OCI-LY3 (cell line): ENCODE measurements around the gene HS3ST3A1.

Source experiments
- H2AFZ ChIP-seq: fragments of 200-600, 300-600 bp; shearing (Covaris generic); 2 replicates; pipeline ENCODE4 v1.6.0; 2014; ENCODE audit warnings: antibody characterized with exemption, low read depth, low read length
- H3K27ac ChIP-seq: fragments of 200-600, 300-600 bp; sonication (generic); 2 replicates; pipeline ENCODE4 v1.5.1; 2014; ENCODE audit warnings: mild to moderate bottlenecking, low read length, moderate library complexity, mixed read lengths
- H3K27me3 ChIP-seq: fragments of 200-600, 300-600 bp; sonication (generic); 2 replicates; pipeline ENCODE4 v1.6.1; 2014; ENCODE audit warnings: low read depth, low read length, mixed read lengths
- H3K36me3 ChIP-seq: fragments of 200-600, 300-600 bp; sonication (generic); replicated peaks from 2 replicates; pipeline ENCODE3; 2014; ENCODE audit warnings: low read depth, low read length, mixed read lengths
- H3K4me1 ChIP-seq: fragments of 300-600, 200-600 bp; sonication (generic); 2 replicates; pipeline ENCODE4 v1.6.1; 2014; ENCODE audit warnings: low read length, mixed read lengths
- H3K4me2 ChIP-seq: fragments of 200-600, 300-600 bp; sonication (generic); 2 replicates; pipeline ENCODE4 v1.6.1; 2014; ENCODE audit warnings: low read length, mixed read lengths
- H3K4me3 ChIP-seq: fragments of 300-600, 200-600 bp; sonication (generic); 2 replicates; pipeline ENCODE4 v1.5.1; 2014; ENCODE audit warnings: antibody characterized with exemption, mild to moderate bottlenecking, low read length, moderate library complexity
- H3K79me2 ChIP-seq: fragments of 300-600, 200-600 bp; shearing (Covaris generic); 2 replicates; pipeline ENCODE4 v1.6.1; 2014; ENCODE audit warnings: mild to moderate bottlenecking, low read length, mixed read lengths
- H3K9ac ChIP-seq: fragments of 300-600, 200-600 bp; shearing (Covaris generic); 2 replicates; pipeline ENCODE4 v1.6.0; 2014; ENCODE audit warnings: mild to moderate bottlenecking, low read length, moderate library complexity
- H3K9me3 ChIP-seq: fragments of 200-600, 300-600 bp; shearing (Covaris generic); 2 replicates; pipeline ENCODE4 v1.6.1; 2014; ENCODE audit warnings: low read length, mixed read lengths; ENCODE audit not compliant: insufficient read depth
- H4K20me1 ChIP-seq: fragments of 200-600, 300-600 bp; sonication (generic); 2 replicates; pipeline ENCODE4 v1.6.1; 2016; ENCODE audit warnings: low read length, mixed read lengths; ENCODE audit not compliant: insufficient read depth
- CTCF ChIP-seq: fragments of 200-600, 300-600 bp; sonication (generic); IDR thresholded peaks from 2 replicates; pipeline ENCODE4 v1.5.1; 2014; ENCODE audit warnings: antibody characterized with exemption, low read length, low read depth
- EZH2phosphoT487 ChIP-seq: fragments of 200-600 bp; shearing (Covaris generic); IDR thresholded peaks from 2 replicates; pipeline ENCODE4 v1.6.1; 2018; ENCODE audit warnings: antibody characterized with exemption, mixed run types, low read depth

Gene HS3ST3A1

DNA sequence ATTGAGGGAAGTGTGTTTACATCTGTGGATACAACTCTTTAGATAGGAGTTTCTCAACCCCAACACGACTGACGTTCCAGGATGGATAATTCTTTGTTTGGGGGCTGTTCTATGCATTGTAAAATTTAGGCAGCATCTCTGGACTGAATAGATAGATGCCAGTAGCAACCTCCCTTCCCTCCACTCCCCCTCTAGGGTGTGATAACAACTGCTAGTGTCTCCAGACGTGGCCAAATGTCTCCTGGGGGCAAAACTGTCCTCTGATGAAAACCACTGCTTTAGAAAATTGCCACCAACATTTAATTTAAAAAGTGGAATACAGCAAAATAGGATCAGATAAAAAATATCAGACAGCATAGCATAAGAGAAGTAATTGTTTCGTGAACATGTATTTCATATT is 79.9 kb downstream of the HS3ST3A1 start:
- TF ChIP-seq EZH2phosphoT487 = no peak
- TF ChIP-seq CTCF = no peak
- no peak overlapping the region for H3K4me3 ChIP-seq
- no peak overlapping the region for H2AFZ ChIP-seq
- no peaks in the 10 kb centered on the region for H4K20me1 ChIP-seq
- H3K27ac ChIP-seq = no peak overlapping the region
- H3K9ac ChIP-seq = no peak overlapping the region
- no peaks in the 10 kb centered on the region for H3K4me1 ChIP-seq
- H3K79me2 ChIP-seq = no peaks in the 10 kb centered on the region
- no peaks in the 10 kb centered on the region for H3K36me3 ChIP-seq
- no peaks in the 10 kb centered on the region for H3K9me3 ChIP-seq
- H3K4me2 ChIP-seq = no peak overlapping the region
- H3K27me3 ChIP-seq = no peaks in the 10 kb centered on the region

DNA sequence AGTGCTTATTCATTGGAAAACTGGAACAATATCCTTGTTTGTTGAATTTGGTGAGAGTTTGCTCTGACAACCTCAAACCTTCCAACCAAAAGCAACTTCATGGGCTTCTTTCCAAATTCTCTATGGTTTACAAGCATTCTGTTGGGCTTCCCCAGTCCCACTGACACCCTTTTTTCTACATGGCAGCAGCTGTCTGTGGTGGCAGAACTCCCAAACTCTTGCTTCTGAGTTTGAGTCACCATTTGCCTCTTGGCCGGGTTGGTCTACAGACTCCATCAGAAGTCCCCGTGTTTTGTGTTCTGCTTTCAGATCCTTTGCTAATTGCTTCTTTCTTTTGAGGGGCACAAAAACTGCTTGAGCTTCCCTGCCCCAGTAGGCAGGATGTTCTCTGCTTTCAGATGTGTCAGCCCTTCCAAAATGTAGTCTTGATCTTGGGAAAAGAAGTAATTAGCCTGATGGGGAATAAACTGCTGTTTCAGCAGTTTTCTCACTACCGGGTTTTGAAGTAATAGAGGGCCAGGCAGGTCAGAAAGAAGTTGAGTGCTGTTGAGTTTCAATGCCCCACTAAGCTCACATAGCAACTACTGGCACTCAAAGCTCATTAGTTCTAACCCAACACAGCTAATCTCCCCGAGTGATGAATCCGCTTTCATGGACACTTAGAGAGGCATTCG is 80.7 kb downstream of the HS3ST3A1 start:
- Histone ChIP-seq H2AFZ (no peak overlapping the region), H3K4me3 (no peak overlapping the region), H3K36me3 (no peaks in the 10 kb centered on the region), H3K4me2 (no peak overlapping the region), H3K27me3 (no peaks in the 10 kb centered on the region), H3K79me2 (no peaks in the 10 kb centered on the region), H3K27ac (no peak overlapping the region), H4K20me1 (no peaks in the 10 kb centered on the region), H3K4me1 (no peaks in the 10 kb centered on the region), H3K9me3 (no peaks in the 10 kb centered on the region), H3K9ac (no peak overlapping the region)
- TF ChIP-seq EZH2phosphoT487 = no peak

GRCh38 chr17:13518261-13519000 is 83.3 kb downstream of the HS3ST3A1 start:
- Histone ChIP-seq H3K4me2 (no peak overlapping the region), H3K36me3 (no peaks in the 10 kb centered on the region), H2AFZ (no peak overlapping the region), H3K9me3 (no peaks in the 10 kb centered on the region), H3K9ac (no peak overlapping the region), H3K79me2 (no peaks in the 10 kb centered on the region), H3K27me3 (no peaks in the 10 kb centered on the region), H3K27ac (no peak overlapping the region), H3K4me1 (no peaks in the 10 kb centered on the region), H3K4me3 (no peak overlapping the region), H4K20me1 (no peaks in the 10 kb centered on the region)
- TF ChIP-seq EZH2phosphoT487 = no peak
- TF ChIP-seq CTCF = no peak

DNA sequence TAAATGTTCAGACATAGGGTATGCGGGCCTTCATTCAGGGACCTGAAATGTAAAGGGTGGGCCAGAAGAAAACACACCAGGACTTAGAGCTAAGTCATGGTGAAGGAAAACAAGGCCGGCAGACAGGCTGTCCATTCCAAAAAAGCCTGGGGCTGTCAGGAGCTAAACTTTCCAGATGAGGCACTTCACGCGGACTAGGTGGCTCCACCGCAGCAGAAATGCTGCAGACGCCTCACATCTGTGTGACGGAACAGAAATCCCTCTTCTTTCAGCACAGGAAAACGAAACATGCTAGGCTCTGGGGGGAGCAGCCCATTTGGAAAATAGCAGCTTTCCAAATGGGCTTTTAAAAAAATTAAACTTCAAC is 88.7 kb downstream of the HS3ST3A1 start:
- TF ChIP-seq EZH2phosphoT487 (no peak), CTCF (no peak)
- H4K20me1 ChIP-seq = no peaks in the 10 kb centered on the region
- no peaks in the 10 kb centered on the region for H3K27me3 ChIP-seq
- no peak overlapping the region for H3K4me3 ChIP-seq
- H3K4me2 ChIP-seq = no peak overlapping the region
- no peaks in the 10 kb centered on the region for H3K79me2 ChIP-seq
- no peaks in the 10 kb centered on the region for H3K36me3 ChIP-seq
- H2AFZ ChIP-seq = no peak overlapping the region
- H3K4me1 ChIP-seq = no peaks in the 10 kb centered on the region
- H3K27ac ChIP-seq = no peak overlapping the region
- no peak overlapping the region for H3K9ac ChIP-seq
- no peaks in the 10 kb centered on the region for H3K9me3 ChIP-seq
